GM11168 (cell line): ENCODE measurements around the gene GRIPAP1.

ENCODE experiments used
- in situ Hi-C: fragments of 300-500 bp; cut with MboI; formaldehyde crosslinking; loops from one replicate; pipeline ENCODE4 v1.12.0; 2022; ENCODE audit warnings: low sequenced_read_pairs; ENCODE audit not compliant: unreplicated experiment

GRIPAP1 gene

GRCh38 chrX:49002091-49002935 lies at the start of gene GRIPAP1:
TSS of gene GRIPAP1 (minus strand) at chrX:49002264. CDS start at chrX:49002229, 35 bp downstream.
- in situ Hi-C loops: no loop called here

- in situ Hi-C loops: no loop called here
Measured at GRCh38 chrX:49043987-49044281, 41.9 kb upstream of the GRIPAP1 start.

- in situ Hi-C loops: no loop called here
Measured at GRCh38 chrX:49043220-49043986, 41.3 kb upstream of the GRIPAP1 start, which contains the start of gene TFE3. TSS of gene TFE3 (minus strand) at chrX:49043357. CDS start at chrX:49043226, 131 bp downstream.

GRCh38 chrX:49042581-49043219 lies 40.6 kb upstream of the GRIPAP1 start:
- in situ Hi-C loops: no loop called here

- in situ Hi-C loops: no loop called here
Measured at GRCh38 chrX:49041744-49042580, 39.9 kb upstream of the GRIPAP1 start.

- in situ Hi-C loops: no loop called here
Measured at GRCh38 chrX:49040376-49040955, 38.4 kb upstream of the GRIPAP1 start.

- in situ Hi-C loops: no loop called here
Measured at GRCh38 chrX:49039598-49040375, 37.7 kb upstream of the GRIPAP1 start.

GRCh38 chrX:49037883-49038475 lies 35.9 kb upstream of the GRIPAP1 start:
- in situ Hi-C loops: no loop called here

- in situ Hi-C loops: no loop called here
Measured at GRCh38 chrX:49030283-49030682, 28.2 kb upstream of the GRIPAP1 start.

GRCh38 chrX:49029876-49030275 lies 27.8 kb upstream of the GRIPAP1 start:
- in situ Hi-C loops: no loop called here

- in situ Hi-C loops: no loop called here
Measured at GRCh38 chrX:49019599-49020249, 17.7 kb upstream of the GRIPAP1 start.

- in situ Hi-C loops: no loop called here
Measured at GRCh38 chrX:49019050-49019449, 17.0 kb upstream of the GRIPAP1 start.

GRCh38 chrX:49003696-49004095 lies 1.6 kb upstream of the GRIPAP1 start:
- in situ Hi-C loops: no loop called here

GRCh38 chrX:49001521-49002090 lies 458 bp downstream of the GRIPAP1 start:
- in situ Hi-C loops: no loop called here

- in situ Hi-C loops: no loop called here
Measured at GRCh38 chrX:49000636-49001035, 1.4 kb downstream of the GRIPAP1 start.

- in situ Hi-C loops: no loop called here
Measured at GRCh38 chrX:48999030-48999429, 3.0 kb downstream of the GRIPAP1 start.

GRCh38 chrX:48998391-48998790 lies 3.7 kb downstream of the GRIPAP1 start:
- in situ Hi-C loops: no loop called here

GRCh38 chrX:48997865-48998264 lies 4.2 kb downstream of the GRIPAP1 start:
- in situ Hi-C loops: no loop called here
